GM19023 (cell line): ENCODE results near the gene HERC3.
"Not testable (repeated sequence)": the region's sequence is repeated elsewhere in the genome, so short reads cannot be mapped to it uniquely, and the experiment has no call there.

Experiments used
- ATAC-seq: cut with Tn5 transposase; IDR thresholded peaks from one replicate; pipeline ENCODE4 v1.9.1; 2021; ENCODE audit warnings: mild to moderate bottlenecking, moderate library complexity; ENCODE audit not compliant: unreplicated experiment

HERC3 gene

DNA sequence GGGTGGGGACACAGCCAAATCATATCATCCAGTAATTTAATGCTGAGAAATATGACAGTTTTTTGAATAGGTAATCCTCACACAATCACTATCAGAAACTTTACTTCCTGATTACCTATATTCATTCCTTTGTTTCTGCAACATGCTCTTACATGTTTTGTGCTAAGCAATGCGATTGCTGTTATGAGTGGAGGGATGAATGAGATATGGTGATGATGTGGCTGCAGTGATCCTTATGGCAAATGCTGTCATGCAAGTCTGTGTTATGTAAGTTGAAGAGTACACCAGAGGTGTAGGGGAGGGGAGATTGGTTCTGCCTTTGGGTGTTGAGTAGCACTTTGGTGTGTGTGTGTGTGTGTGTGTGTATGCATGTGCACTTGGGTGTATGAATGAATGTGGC, 14.6 kb downstream of the HERC3 start:
- ATAC-seq = no peak

DNA sequence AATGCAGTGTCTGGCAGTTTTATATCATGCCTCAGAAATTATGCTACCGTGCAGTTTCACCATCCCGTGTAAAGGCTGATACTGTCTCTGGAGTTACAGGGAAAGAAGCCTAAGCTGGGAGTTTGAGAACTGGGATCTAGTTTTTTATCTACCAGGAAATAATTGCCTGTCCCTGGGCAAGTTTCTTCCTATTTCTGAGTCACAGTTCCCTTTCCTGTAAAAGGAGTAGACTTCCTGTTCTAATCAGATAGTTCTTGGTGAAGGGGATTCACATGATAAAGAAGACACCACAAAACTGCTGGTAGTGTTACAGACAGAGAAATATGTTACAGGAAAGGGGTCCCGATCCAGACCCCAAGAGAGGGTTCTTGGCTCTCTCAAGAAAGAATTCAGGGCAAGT, 17.1 kb downstream of the HERC3 start:
- no peak for ATAC-seq

DNA sequence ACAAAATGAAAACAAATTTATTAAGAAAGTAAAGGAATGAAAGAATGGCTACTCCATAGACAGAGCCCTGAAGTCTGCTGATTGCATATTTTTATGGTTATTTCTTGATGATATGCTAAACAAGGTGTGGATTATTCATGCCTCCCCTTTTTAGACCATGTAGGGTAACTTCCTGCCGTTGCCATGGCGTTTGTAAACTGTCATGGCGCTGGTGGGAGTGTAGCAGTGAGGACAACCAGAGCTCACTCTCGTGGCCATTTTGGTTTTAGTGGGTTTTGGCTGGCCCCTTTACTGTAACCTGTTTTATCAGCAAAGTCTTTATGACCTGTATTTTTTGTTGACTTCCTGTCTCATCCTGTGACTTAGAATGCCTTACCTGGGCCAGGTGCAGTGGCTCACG, 17.5 kb downstream of the HERC3 start:
- not testable (repeated sequence) for ATAC-seq

DNA sequence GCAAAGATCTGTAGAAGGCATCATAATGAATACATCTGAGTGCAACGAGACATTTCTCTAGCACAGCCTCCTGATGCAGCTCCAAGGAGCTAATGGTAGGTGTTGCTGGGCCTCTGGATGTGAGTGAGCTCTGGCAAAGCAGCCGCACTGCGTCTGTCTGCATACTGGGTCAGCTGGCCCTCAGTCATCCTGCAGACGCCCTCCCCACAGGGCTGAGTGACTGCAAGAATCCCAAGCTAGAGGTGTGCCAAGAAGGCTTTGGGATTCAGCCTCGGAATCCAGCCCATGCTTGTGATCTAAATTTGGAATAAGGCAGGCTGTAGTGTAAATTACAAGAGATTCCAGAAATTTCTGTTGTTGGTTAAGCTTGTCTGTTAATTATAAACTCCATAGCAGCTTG, 18.5 kb downstream of the HERC3 start:
- no peak for ATAC-seq

DNA sequence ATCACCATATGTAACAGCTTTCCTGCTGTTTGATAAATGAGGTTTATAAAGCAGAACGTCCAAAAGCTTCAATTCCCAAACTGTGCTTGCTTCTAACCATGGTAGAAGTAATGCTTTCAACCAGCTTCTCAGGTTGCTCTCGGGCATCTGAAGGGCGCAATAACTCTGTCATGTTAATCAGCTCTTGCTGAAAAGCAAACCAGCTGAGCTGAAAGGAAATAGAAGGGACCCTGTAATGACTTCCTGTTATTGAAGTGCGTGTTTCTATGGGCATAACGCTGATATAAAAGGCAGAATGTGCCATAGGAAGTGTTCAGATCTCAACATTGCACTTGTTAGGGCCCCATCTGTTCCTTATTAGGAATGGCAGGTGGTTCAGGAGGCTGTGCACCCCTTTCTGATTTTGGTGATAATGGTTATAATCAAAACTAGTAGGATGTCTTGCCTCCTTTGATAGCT, 21.2 kb downstream of the HERC3 start:
- no peak for ATAC-seq

DNA sequence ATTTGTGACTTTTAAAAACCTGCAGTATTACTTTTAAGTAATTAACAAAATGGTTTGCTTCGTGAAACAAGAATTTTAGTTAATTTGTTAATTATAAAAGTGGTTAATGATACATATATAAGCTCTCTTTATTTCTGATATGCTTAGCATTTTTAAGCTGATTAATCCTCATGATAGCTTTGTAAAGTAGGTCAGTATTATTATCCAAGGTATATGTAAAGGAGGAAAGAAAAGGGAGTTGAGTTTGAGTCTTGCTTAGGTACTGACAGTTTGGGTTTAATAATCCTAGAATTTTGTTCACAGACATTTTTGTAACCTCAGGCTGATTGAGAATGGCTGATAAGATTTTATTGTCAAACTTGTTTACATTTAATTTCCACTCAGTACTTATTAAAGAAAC, 21.8 kb downstream of the HERC3 start:
- ATAC-seq = no peak

DNA sequence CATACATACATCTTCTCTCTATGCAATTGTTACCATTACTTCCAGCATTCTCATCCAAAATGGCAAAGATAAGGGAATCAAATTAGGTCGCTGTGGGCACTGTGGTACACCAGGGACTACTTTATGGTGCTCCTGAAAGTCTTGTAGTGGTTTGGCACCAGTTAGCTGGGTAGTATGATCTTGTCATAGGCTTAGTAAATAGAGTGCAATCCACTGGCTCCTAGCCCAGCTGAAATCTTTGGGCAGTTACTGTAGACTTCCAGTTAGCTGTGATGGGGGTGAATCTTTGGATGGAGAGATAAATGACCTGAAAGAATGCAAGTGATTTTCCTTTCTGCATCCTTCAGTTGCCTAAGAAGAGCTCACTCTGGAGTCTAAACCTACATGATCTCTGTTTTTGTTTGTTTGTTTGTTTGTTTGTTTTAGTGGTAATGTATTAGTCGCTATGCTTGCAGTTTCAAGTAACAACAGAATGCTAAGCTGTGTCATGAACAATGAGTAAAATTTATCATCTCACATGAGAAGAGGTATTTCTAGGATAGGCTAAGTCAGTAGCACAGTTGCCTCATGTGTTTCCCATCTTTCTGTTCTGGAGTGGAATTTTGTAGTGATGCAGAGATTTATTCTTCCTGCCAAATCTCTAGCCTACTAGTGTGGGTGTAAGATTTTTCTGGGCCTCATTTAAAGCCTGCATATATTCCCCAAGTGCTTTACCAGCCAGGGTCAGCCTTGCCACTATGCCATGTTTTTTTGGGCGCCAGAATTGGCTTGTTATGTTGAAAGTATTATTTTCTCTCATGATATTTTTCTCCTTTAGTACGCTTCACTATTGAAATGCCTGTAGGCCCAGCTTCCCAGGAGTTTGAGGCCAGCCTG, 24.2 kb downstream of the HERC3 start:
- ATAC-seq = no peak

DNA sequence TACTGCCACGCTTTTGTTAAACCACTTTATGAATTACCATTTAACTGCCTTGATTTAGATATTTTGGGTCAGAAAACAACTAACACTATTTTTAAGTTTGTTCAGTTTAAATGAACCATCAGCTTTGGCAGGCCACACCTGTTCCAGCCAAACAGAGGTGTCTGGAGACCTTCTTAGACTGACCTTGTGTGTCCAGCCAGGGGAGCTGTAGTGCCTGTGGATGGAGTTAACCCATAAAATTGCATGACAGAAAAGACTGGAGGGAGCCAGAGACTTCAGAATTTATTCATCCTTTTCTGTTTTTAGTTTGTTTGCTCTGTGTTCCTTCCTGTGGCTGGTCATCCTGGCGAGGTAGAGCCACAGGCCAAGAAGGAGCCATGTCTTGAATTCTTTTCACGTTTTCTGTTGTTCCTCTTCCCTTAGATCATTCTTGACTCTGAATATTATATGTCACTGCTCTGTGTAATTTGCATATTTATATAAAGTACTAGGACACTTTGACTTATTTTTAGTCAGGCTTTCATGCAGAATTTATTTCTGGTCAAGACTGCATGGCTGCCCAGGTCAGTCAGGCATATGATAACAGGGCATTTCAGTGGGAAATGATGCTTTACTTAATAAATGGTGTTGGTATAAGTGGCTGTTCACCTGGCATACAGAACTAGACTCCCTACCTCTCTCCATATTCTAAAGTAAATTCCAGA, 26.7 kb downstream of the HERC3 start:
- ATAC-seq = no peak

DNA sequence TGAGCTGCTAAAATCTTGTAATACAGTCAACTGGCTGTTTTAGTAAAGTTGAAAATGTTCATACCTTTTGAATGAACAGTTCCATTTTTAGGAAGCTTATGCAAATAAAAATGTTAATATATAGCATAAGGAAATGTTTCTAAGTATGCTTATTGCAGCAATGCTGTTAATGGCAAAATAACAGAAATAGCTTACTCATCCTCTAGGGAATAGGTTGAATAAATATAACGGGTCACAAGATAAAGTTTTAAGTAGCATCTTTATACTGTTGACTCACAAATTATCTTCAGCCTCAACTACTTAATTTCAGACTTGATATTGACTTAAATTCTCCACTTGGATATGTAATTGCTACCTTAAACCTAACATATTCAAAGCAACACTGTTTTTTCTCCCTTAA, 27.7 kb downstream of the HERC3 start:
- no peak for ATAC-seq

DNA sequence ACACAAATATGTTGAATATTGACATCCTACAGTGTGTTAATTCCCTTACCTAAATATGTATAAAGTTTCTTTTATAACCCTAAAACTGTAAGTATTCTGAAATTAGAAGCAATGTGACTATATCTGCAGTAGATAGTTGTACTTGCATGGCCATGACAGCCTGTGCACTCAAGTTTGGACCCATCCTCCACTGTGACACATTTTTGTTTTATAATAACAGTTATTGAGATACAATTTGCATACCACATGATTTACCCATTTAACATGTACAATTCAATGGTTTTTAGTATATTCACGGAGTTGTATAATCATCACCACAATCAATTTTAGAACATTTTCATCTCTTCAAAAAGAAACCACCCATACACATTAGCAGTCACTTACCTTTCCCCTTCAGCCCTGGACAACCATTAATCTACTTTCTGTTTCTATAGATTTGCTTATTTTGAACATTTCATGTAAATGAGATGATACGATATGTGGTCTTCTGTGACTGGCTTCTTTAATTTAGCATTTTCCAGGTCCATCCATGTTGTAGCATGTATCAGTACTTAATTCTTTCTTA, 29.6 kb downstream of the HERC3 start:
- ATAC-seq = no peak

DNA sequence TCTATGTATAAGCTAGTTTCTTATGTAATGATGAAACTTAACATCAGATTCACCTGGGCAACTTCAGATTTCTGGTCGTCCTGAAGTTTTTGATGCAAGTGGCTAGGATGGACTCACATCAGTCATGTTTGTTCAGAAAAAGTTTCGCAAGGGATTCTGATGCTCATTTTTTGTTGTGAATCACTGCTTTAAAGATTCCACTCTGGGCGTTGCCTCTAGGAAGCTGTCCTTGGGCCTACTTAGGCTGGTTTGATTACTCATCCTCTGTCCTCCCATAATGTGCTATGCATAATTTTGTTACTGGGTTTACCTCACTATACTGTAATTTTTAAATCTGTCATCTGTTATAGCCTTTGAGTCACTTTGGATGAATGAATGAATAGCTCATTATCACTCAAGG, 30.8 kb downstream of the HERC3 start:
- no peak for ATAC-seq

DNA sequence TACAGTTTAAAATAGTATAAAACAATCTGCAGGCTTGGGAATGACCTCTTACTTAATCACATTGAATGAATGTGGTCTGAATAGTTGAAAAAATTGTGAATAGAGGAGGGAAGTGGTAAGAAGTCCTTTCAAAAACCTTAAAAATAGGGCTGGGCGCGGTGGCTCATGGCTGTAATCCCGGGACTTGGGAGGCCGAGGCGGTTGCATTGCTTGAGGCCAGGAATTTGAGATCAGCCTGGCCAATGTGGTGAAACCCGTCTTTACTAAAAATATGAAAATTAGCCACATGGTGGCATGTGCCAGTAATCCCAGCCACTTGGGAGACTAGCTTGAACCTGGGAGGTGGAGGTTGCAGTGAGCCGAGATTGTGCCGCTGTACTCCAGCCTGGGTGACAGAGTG, 36.5 kb downstream of the HERC3 start:
- ATAC-seq = no peak

DNA sequence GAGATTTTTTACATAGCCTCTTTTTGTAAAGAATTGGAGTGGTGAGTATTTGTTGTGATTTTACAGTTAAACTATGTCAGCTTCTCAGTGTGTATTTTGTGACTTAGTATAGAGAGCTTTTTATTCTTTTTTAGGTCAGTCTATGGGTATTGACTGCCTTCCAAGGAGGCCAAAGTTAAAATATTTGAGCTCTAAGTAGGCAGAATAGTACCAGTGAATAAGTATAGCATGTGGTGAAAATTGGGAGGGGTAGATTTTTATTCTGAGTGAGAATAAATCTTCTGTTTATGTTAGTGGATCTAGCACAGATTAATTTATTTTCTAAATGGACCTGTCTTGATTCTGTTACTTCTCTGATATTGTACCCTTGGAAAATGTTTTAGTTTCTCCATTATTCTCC, 37.5 kb downstream of the HERC3 start:
- ATAC-seq = no peak

DNA sequence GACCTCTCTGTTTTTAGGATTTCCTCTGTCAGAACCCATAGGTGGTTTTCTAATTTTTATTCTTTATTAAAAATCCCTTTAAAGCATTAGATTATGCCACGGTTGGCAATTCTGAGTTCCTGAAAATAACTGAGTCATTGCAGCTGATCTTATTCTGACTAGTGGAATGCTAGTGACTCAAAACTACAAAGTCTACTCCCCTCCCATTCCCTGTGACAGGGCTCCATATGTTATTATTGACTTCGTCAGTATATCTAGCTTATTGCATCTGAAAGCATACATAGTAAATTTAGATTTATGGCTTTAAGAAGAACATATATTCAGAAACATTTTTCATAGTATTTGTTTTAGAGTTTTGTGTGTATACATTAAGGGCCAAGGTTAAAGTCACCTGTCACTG, 38.5 kb downstream of the HERC3 start:
- no peak for ATAC-seq

DNA sequence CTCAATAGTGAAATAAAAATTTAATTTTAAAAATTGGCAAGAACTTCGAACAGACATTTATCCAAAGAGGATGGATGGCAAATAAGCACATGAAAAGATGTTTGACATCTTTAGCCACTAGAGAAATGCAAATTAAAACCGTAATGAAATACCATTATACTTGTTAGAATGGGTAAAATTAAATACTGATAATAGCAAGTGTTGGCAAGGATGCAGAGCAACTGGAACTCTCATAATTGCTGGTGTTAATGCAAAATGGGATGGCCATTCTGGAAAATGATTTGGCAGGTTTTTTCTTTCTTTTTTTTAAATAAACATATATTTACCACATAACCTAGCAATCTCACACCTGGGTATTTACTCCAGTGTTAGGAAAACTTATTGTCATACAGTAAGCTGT, 51.7 kb downstream of the HERC3 start:
- ATAC-seq = no peak

DNA sequence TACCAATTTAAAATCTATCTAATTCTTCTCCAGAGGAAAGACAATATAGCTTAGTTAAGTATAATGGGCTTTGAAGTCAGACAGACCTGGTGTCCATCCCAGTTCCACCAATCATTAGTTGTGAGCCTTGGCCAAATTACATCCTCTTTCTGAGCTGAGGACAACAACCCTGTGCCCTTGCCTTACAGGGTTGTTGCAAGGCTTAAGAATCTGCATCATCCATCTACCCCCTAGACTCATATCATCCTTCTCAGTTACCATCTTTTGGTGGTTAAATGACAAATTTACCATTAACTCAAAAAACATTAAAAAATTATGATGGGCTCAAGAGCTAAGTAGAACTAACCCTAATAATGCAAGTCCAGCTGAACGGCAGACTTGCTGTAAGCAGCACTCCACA, 53.7 kb downstream of the HERC3 start:
- no peak for ATAC-seq

DNA sequence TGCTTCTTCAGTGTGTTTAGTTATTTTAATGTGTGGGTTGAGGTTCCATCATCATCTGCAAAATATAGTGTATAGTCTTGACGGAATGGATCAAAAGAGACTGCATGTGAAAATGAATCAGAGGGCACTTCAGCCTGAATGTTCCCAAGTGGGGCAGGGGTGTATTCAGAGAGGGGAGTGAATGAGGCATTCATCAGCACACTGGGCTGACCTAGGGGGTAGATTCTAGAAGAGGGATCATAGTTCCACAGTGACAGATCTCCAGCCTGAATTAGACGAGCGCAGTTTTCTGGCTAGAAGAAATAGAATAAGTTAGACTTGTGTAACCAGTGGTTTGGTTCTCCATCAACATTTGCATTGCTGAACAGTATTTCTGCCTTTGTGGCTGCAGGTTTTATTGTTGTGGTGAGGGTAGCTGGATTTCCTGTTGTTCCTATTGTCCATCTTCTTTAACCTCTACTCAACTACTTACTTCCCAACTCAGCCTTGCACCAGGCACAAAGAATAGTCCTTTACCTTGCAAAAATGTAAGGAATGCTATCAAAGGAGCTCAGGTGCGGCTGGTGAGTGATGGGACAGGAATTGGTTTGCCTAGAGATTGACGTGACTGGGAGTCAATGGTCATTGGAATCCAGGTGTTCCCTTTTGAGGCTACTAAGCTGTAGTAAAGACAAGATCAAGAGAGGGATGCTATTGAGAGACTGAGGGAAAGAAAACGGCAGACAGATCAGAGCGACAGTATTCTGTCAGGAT, 54.4 kb downstream of the HERC3 start:
- ATAC-seq = no peak

DNA sequence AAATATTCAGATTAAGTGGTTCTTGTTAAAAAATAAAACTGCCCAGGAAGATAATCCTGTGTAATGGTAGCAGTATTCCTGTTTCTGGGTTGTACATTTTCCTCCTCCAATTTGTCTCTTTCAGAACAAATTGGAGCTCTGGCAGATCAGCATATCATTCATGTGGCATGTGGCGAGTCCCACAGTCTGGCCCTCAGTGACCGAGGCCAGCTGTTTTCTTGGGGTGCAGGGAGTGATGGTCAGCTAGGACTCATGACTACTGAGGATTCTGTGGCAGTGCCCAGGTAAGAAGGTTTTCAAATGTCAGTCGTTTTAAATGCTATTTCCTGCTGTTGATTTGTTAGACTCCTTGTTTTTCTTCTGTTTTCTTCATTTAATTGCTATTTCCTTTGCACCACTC, 57.4 kb downstream of the HERC3 start:
- ATAC-seq = no peak

DNA sequence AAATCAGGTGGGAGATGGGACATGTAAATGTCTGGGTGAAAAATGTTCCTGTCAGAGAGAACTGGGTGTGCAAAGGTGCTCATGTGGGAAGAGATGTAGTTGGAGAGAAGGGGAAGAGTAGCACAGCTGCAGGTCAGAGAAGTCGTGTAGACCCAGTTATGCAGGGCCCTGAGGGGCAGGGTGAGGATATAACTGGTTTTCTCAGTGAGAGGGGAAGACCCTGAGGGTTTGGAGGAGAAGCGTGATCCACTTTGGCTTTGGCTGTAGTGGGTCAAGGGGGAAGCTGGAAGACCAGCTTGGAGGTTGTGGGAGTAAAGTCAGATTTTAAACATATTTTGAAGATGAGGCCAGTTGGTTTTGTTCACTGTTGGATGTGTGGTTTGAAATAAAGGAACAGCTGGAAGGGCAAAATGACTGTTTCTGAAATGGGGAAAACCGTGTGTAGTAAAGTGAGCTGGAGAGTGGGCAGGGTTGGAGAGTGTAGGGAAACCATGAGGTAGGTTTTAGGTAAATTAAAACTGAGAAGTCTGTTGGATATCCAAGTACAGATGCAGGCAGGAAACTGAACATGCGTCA, 61.2 kb downstream of the HERC3 start:
- no peak for ATAC-seq

DNA sequence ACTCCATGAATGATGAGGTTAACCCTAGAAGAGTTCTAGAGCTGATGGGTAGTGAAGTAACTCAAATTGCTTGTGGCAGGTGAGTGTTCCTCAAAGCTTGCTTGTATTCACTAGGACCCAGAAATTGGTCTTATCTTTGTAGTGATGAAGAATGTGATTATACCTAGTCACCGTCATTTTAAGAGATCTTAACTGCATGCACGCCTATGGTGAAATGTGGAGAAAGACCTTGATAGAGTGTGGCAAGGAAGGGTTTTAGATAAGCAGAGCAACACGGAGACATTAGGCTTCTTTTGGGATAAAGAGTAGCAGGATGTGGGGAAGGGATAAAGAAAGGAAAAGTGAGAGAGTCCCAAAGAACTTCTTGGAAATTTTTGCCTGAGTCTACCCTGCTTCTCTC, 62.9 kb downstream of the HERC3 start:
- ATAC-seq = no peak
